Lower lobe of right lung (tissue), 2 donors: ENCODE data around the gene LYPD4. TPM values are rescaled to one million over a fixed set of nuclear protein-coding genes. Genes with fewer than 3 reads are reported as not detected.

Source experiments
- ATAC-seq, 2 donors: fragments of 200-7000 bp; cut with Tn5 transposase; one replicate each; pipeline ENCODE4 v1.9.1; 2020 to 2022; ENCODE audit warnings: mild to moderate bottlenecking in 2 of 2, moderate library complexity in 2 of 2
- DNase-seq: peaks from one replicate; pipeline ENCODE4 v3.0.0-alpha.2; 2020
- H3K27ac ChIP-seq: fragments of 200-600 bp; one replicate; pipeline ENCODE4 v1.8.0; 2022
- H3K27me3 ChIP-seq: fragments of 200-600 bp; one replicate; pipeline ENCODE4 v1.8.0; 2022; ENCODE audit warnings: low read depth
- H3K36me3 ChIP-seq: fragments of 200-600 bp; one replicate; pipeline ENCODE4 v1.8.0; 2022; ENCODE audit warnings: mild to moderate bottlenecking
- H3K4me1 ChIP-seq: fragments of 200-600 bp; one replicate; pipeline ENCODE4 v1.8.0; 2022
- H3K4me3 ChIP-seq: fragments of 200-600 bp; one replicate; pipeline ENCODE4 v1.8.0; 2022; ENCODE audit warnings: mild to moderate bottlenecking
- H3K9me3 ChIP-seq: fragments of 200-600 bp; one replicate; pipeline ENCODE4 v1.8.0; 2022
- intact Hi-C: fragments of 100-400 bp; cut with DNase I; formaldehyde crosslinking; loops from one replicate; pipeline ENCODE4 v1.11.0; 2022
- total RNA-seq: library from RNA; stranded (reverse); fragmentation: NEBNext Ultra II Directional; extraction: Animal tissue kit (Norgen Biotek cat#: 25700); gene quantifications from one replicate; pipeline ENCODE4 v1.2.1, GENCODE V29; 2021
- TF ChIP-seq, protein P1 (sequence below): fragments of 200-600 bp; IDR thresholded peaks from one replicate; pipeline ENCODE4 v1.8.0; 2022; ENCODE audit warnings: antibody characterized with exemption, mild to moderate bottlenecking
- donor health status: DM: no; HTN: yes; CAD: no; lungs with severe emphysema.

Gene LYPD4
- total RNA-seq, 1 donor from 2014 or later: not detected

DNA sequence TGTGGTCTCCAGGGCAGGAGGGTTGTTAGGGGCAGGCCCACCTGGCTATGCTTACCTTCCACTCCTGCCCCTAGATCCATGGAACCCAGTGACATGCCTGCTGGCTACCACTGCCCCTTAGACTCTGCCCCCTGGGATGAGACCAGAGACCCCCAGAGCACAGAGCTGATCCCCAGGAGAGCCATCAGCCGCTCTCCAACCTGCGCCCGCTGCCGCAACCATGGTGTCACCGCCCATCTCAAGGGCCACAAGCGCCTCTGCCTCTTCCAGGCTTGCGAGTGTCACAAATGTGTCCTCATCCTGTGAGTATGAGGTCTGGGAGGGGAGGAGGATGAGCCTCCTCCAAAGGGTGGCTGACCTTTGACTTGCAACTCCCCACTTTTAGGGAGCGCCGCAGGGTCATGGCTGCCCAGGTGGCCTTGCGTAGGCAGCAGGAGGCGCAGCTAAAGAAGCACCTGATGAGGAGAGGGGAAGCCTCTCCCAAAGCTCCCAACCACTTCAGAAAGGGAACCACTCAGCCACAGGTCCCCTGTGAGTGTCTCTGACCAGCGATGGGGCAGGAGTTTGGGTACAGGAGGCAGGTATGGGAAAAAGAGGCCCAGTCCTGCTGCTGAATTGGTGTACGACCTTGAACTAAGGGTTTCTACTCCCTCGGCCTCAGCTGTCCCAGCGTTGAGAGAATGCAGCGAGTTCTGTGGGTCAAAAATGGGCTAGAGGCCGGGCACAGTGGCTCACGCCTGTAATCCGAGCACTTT lies 3.0 kb upstream of the LYPD4 start:
- Histone ChIP-seq H3K27me3 (peaks cover 8% of the 10 kb centered on the region), H3K9me3 (no peaks in the 10 kb centered on the region), H3K27ac (no peak overlapping the region), H3K36me3 (no peaks in the 10 kb centered on the region), H3K4me3 (no peak overlapping the region), H3K4me1 (no peaks in the 10 kb centered on the region)
- intact Hi-C loops: no loop called here
- no peak for ATAC-seq
- TF ChIP-seq, protein P1, sequence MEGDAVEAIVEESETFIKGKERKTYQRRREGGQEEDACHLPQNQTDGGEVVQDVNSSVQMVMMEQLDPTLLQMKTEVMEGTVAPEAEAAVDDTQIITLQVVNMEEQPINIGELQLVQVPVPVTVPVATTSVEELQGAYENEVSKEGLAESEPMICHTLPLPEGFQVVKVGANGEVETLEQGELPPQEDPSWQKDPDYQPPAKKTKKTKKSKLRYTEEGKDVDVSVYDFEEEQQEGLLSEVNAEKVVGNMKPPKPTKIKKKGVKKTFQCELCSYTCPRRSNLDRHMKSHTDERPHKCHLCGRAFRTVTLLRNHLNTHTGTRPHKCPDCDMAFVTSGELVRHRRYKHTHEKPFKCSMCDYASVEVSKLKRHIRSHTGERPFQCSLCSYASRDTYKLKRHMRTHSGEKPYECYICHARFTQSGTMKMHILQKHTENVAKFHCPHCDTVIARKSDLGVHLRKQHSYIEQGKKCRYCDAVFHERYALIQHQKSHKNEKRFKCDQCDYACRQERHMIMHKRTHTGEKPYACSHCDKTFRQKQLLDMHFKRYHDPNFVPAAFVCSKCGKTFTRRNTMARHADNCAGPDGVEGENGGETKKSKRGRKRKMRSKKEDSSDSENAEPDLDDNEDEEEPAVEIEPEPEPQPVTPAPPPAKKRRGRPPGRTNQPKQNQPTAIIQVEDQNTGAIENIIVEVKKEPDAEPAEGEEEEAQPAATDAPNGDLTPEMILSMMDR: no peak
- no peak for DNase-seq

DNA sequence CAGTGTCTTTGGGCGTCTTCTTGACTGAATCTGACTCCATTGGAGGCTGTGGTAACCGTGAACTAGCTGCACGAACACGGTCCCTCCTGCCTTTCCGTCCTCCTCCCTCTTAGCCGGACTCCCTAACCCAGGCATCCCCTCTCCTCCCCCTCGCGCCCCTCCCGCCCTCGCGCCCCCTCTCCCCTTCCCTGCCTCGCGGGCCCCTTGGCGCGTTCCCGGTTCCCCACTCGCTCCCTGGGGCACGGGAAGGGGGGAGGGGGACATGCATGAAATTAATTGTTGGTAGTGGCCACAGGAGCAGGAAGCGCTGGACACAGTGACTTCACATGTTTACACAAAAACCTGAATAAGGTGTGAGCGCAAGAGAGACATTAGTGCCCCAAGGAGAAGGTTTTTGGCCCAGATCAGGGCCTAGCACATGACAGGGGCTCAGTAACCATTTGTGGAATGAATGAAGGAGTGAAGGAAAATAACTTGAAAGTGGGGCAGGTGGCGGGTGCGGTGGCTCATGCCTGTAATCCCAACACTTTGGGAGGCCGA lies 638 bp upstream of the LYPD4 start:
- H3K9me3 ChIP-seq: no peaks in the 10 kb centered on the region
- no peak overlapping the region for H3K27ac ChIP-seq
- peaks cover 21% of the 10 kb centered on the region for H3K27me3 ChIP-seq
- DNase-seq (no peak), ATAC-seq (no peak)
- H3K4me3 ChIP-seq: no peak overlapping the region
- H3K4me1 ChIP-seq: no peaks in the 10 kb centered on the region
- H3K36me3 ChIP-seq: no peaks in the 10 kb centered on the region
- intact Hi-C loops: no loop called here
- TF ChIP-seq, protein P1: no peak

DNA sequence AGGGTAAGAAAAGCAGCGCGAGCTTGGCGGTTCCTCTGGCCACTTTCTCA lies 343 bp upstream of the LYPD4 start, which contains the start of gene DMRTC2:
DMRTC2 (plus strand) TSS at position 42 of the 50 bp plus-strand sequence. CDS start 2,387 bp downstream, outside the sequence.
- peaks cover 21% of the 10 kb centered on the region for H3K27me3 ChIP-seq
- DNase-seq (no peak), ATAC-seq (no peak)
- no peaks in the 10 kb centered on the region for H3K4me1 ChIP-seq
- TF ChIP-seq, protein P1: no peak
- no peak within 1 kb of the TSS for H3K4me3 ChIP-seq
- intact Hi-C loops: no loop called here
- no peak within 1 kb of the TSS for H3K27ac ChIP-seq
- H3K36me3 ChIP-seq: no peaks in the 10 kb centered on the region
- H3K9me3 ChIP-seq: no peaks in the 10 kb centered on the region

DNA sequence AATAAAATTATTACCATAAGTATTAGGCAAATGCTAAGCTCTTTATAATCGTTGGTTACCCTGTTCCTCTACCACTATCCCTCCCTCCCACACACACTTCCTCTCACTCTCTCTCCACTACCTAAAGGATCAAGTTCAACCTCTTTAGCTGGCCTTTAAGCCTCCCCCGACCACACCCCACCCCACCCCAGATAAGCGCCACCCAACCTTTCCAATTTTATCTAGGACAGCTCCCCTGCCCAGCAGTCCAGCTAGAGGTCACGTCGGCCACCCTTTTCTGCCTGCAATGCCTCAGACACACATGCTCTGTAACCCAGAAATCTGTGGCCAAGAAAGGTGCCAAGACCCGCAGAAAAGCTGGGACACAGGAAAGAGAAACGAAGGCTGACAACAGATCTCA lies 1.1 kb downstream of the LYPD4 start:
- no peak for DNase-seq
- TF ChIP-seq, protein P1: no peak
- Histone ChIP-seq H3K4me1 (no peaks in the 10 kb centered on the region), H3K27ac (no peak overlapping the region), H3K9me3 (no peaks in the 10 kb centered on the region), H3K4me3 (no peak overlapping the region), H3K36me3 (no peaks in the 10 kb centered on the region), H3K27me3 (peaks cover 30% of the 10 kb centered on the region)
- intact Hi-C loops: no loop called here
- ATAC-seq: no peak

DNA sequence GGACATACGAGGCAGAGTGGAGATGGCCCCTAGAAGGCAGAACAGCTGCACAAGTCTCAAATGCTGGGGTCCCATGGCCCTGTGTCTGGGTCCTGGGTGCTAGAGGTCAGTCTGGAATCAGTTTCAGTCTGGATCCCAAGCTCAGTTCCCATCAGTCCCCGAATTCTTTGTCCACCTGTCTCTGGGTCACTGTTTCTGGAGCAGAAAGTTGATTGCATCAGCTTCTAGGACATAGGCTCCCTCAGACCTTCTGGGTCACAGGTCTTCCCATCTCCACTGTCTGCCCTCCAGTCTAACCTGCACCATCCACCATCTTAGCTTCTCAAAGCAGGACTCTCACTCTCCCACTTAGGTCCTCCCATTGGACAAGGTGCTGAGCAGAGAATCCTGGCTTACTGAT lies 5.3 kb downstream of the LYPD4 start:
- no peaks in the 10 kb centered on the region for H3K4me1 ChIP-seq
- H3K27ac ChIP-seq: no peak overlapping the region
- H3K27me3 ChIP-seq: peaks cover 58% of the 10 kb centered on the region
- TF ChIP-seq, protein P1: no peak
- no peak overlapping the region for H3K4me3 ChIP-seq
- H3K9me3 ChIP-seq: no peaks in the 10 kb centered on the region
- DNase-seq (no peak), ATAC-seq (no peak)
- intact Hi-C loops: no loop called here
- H3K36me3 ChIP-seq: no peaks in the 10 kb centered on the region
